ENCODE measurements around the gene ARX.

The ARX gene

GRCh38 chrX:25015486-25016360, at the start of gene ARX:
TSS of gene ARX (minus strand) at chrX:25015965. CDS start at chrX:25015737, 228 bp downstream.
- peak; percentile 82 for DNase-seq
- Mint-ChIP-seq H3K9me3 (peaks cover 11% of the 10 kb centered on the region), H3K4me1 (peaks cover 19% of the 10 kb centered on the region)

GRCh38 chrX:25059273-25059672, 43.5 kb upstream of the ARX start:
- H3K4me3 Mint-ChIP-seq, result no peak overlapping the region
- no peak overlapping the region for H3K27ac Mint-ChIP-seq

More at GRCh38 chrX:25015486-25016360, at the start of gene ARX:
- H3K36me3 Mint-ChIP-seq (ENCODE audit: low read depth), result no peaks in the 10 kb centered on the region
- peaks cover 97% of the 10 kb centered on the region for H3K27me3 Mint-ChIP-seq (ENCODE audit: low read depth, poor library complexity)
- H3K27ac Mint-ChIP-seq, result no peak within 1 kb of the TSS
- no peak for TF ChIP-seq CTCF (IDR thresholded peaks at IDR 0.05)
- H3K4me3 Mint-ChIP-seq, result no peak within 1 kb of the TSS

GRCh38 chrX:25052798-25053534, 37.2 kb upstream of the ARX start:
- Mint-ChIP-seq H3K4me1 (no peaks in the 10 kb centered on the region), H3K36me3 (ENCODE audit: low read depth) (no peaks in the 10 kb centered on the region), H3K27me3 (ENCODE audit: low read depth, poor library complexity) (peaks cover 3% of the 10 kb centered on the region), H3K27ac (no peak overlapping the region), H3K9me3 (peaks cover 5% of the 10 kb centered on the region), H3K4me3 (no peak overlapping the region)
- no peak for TF ChIP-seq CTCF (IDR thresholded peaks at IDR 0.05)
- no peak for DNase-seq

More at GRCh38 chrX:25059273-25059672, 43.5 kb upstream of the ARX start:
- no peak for TF ChIP-seq CTCF (IDR thresholded peaks at IDR 0.05)
- H3K4me1 Mint-ChIP-seq, result no peaks in the 10 kb centered on the region
- no peaks in the 10 kb centered on the region for H3K36me3 Mint-ChIP-seq (ENCODE audit: low read depth)
- no peak for DNase-seq
- H3K9me3 Mint-ChIP-seq, result peaks cover 5% of the 10 kb centered on the region
- peaks cover 12% of the 10 kb centered on the region for H3K27me3 Mint-ChIP-seq (ENCODE audit: low read depth, poor library complexity)

GRCh38 chrX:25049971-25050370, 34.2 kb upstream of the ARX start:
- peaks cover 3% of the 10 kb centered on the region for H3K27me3 Mint-ChIP-seq (ENCODE audit: low read depth, poor library complexity)
- no peak for TF ChIP-seq CTCF (IDR thresholded peaks at IDR 0.05)
- no peak overlapping the region for H3K4me3 Mint-ChIP-seq
- H3K9me3 Mint-ChIP-seq, result no peaks in the 10 kb centered on the region
- H3K36me3 Mint-ChIP-seq (ENCODE audit: low read depth), result no peaks in the 10 kb centered on the region
- H3K27ac Mint-ChIP-seq, result no peak overlapping the region
- no peak for DNase-seq
- peaks cover 8% of the 10 kb centered on the region for H3K4me1 Mint-ChIP-seq

- Mint-ChIP-seq H3K27me3 (ENCODE audit: low read depth, poor library complexity) (peaks cover 4% of the 10 kb centered on the region), H3K36me3 (ENCODE audit: low read depth) (no peaks in the 10 kb centered on the region), H3K4me3 (no peak overlapping the region), H3K27ac (no peak overlapping the region), H3K9me3 (no peaks in the 10 kb centered on the region), H3K4me1 (peaks cover 8% of the 10 kb centered on the region)
- TF ChIP-seq CTCF (IDR thresholded peaks at IDR 0.05), result no peak
- no peak for DNase-seq
These were observed 33.6 kb upstream of the ARX start for GRCh38 chrX:25049357-25049756.

Data from nephron progenitor cell (in vitro differentiated cells).